IMR-90 (cell line): ENCODE data around the gene MRAP2. TPM values are rescaled to one million over a fixed set of nuclear protein-coding genes. Genes with fewer than 3 reads are reported as not detected.

Experiments used
- ATAC-seq: fragments of 200-7000 bp; cut with Tn5 transposase; 2 replicates; pipeline ENCODE4 v1.9.1; 2020; ENCODE audit warnings: low read depth, mild to moderate bottlenecking, moderate library complexity
- BruUV-seq: library from RNA; stranded (reverse); fragments of 400-500 nt; replicated peaks from 2 replicates; lab custom pipeline; 2021; lab: Mats Ljungman, UMichigan
- CTCF ChIA-PET: fragments of 300-600 bp; formaldehyde crosslinking; extraction: SDS; loops from one replicate; lab custom pipeline; 2021; ENCODE audit warnings: antibody characterized with exemption; lab: Yijun Ruan, JAX
- POLR2A ChIA-PET: fragments of 300-600 bp; sonication (Branson Sonifier 250); formaldehyde crosslinking; loops from one replicate; lab custom pipeline; 2022; ENCODE audit warnings: antibody characterized with exemption; ENCODE audit not compliant: unreplicated experiment; lab: Charles Lee
- DNase-seq: peaks from one replicate; pipeline ENCODE4 v3.0.0; 2013
- H2AFZ ChIP-seq: replicated peaks from 2 replicates; pipeline ENCODE3; 2013; ENCODE audit warnings: low read length, mild to moderate bottlenecking; ENCODE audit not compliant: poor library complexity
- H2AK5ac ChIP-seq: 2 replicates; pipeline ENCODE4 v1.6.1; 2013; ENCODE audit warnings: low read depth, low read length, inconsistent platforms
- H2AK9ac ChIP-seq: replicated peaks from 2 replicates; pipeline ENCODE3; 2013; ENCODE audit warnings: mild to moderate bottlenecking, low read depth, low read length, moderate library complexity; ENCODE audit not compliant: poor library complexity
- H2BK120ac ChIP-seq: 2 replicates; pipeline ENCODE4 v1.6.1; 2013; ENCODE audit warnings: low read depth, low read length, inconsistent platforms
- H2BK15ac ChIP-seq: 3 replicates; pipeline ENCODE4 v1.6.1; 2013; ENCODE audit warnings: low read depth, low read length, inconsistent platforms
- H2BK20ac ChIP-seq: 2 replicates; pipeline ENCODE4 v1.6.1; 2013; ENCODE audit warnings: low read depth, mild to moderate bottlenecking, inconsistent platforms, low read length, moderate library complexity
- H2BK5ac ChIP-seq: 2 replicates; pipeline ENCODE4 v1.6.1; 2013; ENCODE audit warnings: mild to moderate bottlenecking, low read depth, low read length, inconsistent platforms; ENCODE audit not compliant: poor library complexity, severe bottlenecking
- H3K14ac ChIP-seq: replicated peaks from 2 replicates; pipeline ENCODE4 v1.6.1; 2013; ENCODE audit warnings: low read depth, low read length, inconsistent platforms
- H3K18ac ChIP-seq: 2 replicates; pipeline ENCODE4 v1.6.1; 2013; ENCODE audit warnings: low read depth, low read length, control low read depth
- H3K23ac ChIP-seq: 2 replicates; pipeline ENCODE4 v1.6.1; 2013; ENCODE audit warnings: low read depth, low read length, inconsistent platforms
- H3K27ac ChIP-seq: 2 replicates; pipeline ENCODE4 v1.5.1; 2013; ENCODE audit warnings: mild to moderate bottlenecking, control low read depth, low read length; ENCODE audit not compliant: insufficient read depth
- H3K27me3 ChIP-seq: 2 replicates; pipeline ENCODE4 v1.6.1; 2013; ENCODE audit warnings: low read length; ENCODE audit not compliant: control insufficient read depth, insufficient read depth
- H3K36me3 ChIP-seq: 2 replicates; pipeline ENCODE4 v1.6.1; 2013; ENCODE audit warnings: low read length, mixed read lengths; ENCODE audit not compliant: control insufficient read depth, insufficient read depth
- H3K4ac ChIP-seq: 2 replicates; pipeline ENCODE4 v1.6.1; 2013; ENCODE audit warnings: low read depth, low read length, inconsistent platforms
- H3K4me1 ChIP-seq: 2 replicates; pipeline ENCODE4 v1.6.1; 2013; ENCODE audit warnings: low read length, mixed read lengths; ENCODE audit not compliant: control insufficient read depth, insufficient read depth
- H3K4me2 ChIP-seq: 2 replicates; pipeline ENCODE4 v1.6.1; 2013; ENCODE audit warnings: low read depth, mild to moderate bottlenecking, control low read depth, low read length, moderate library complexity
- H3K4me3 ChIP-seq: 2 replicates; pipeline ENCODE4 v1.5.1; 2013; ENCODE audit warnings: low read depth, mild to moderate bottlenecking, control low read depth, low read length, moderate library complexity; ENCODE audit not compliant: insufficient read depth
- H3K56ac ChIP-seq: 2 replicates; pipeline ENCODE4 v1.6.1; 2013; ENCODE audit warnings: low read length, inconsistent platforms; ENCODE audit not compliant: insufficient read depth; ENCODE audit errors: extremely low read depth
- H3K79me1 ChIP-seq, 2 experiments: 2 replicates each; pipeline ENCODE4 v1.6.1; 2013; ENCODE audit warnings: low read length in 2 of 2, inconsistent platforms in 1 of 2, low read depth in 1 of 2
- H3K9ac ChIP-seq: 2 replicates; pipeline ENCODE4 v1.6.1; 2013; ENCODE audit warnings: low read depth, low read length, control low read depth
- H3K9me1 ChIP-seq: 2 replicates; pipeline ENCODE4 v1.6.1; 2013; ENCODE audit warnings: low read length, inconsistent platforms; ENCODE audit not compliant: insufficient read depth
- H3K9me3 ChIP-seq: 2 replicates; pipeline ENCODE4 v1.6.1; 2013; ENCODE audit warnings: low read length; ENCODE audit not compliant: control insufficient read depth, insufficient read depth
- H4K20me1 ChIP-seq: 2 replicates; pipeline ENCODE4 v1.6.1; 2013; ENCODE audit warnings: low read length, inconsistent platforms; ENCODE audit not compliant: insufficient read depth
- H4K5ac ChIP-seq: 2 replicates; pipeline ENCODE4 v1.6.1; 2013; ENCODE audit warnings: mild to moderate bottlenecking, low read depth, low read length, control low read depth
- H4K8ac ChIP-seq, 2 experiments: 2 replicates each; pipeline ENCODE4 v1.6.1; 2013; ENCODE audit warnings: low read depth in 2 of 2, low read length in 2 of 2, control low read depth in 1 of 2, inconsistent platforms in 1 of 2
- H4K91ac ChIP-seq: 2 replicates; pipeline ENCODE4 v1.6.1; 2013; ENCODE audit warnings: low read depth, low read length, inconsistent platforms; ENCODE audit not compliant: insufficient read depth
- BHLHE40 ChIP-seq: fragments of 150-350 bp; IDR thresholded peaks from 2 replicates; pipeline ENCODE4 v1.6.1; 2016; ENCODE audit warnings: mild to moderate bottlenecking, low read depth, low read length
- CEBPB ChIP-seq: IDR thresholded peaks from 2 replicates; pipeline ENCODE4 v1.6.1; 2012; ENCODE audit warnings: low read depth, low read length, improper control_type of control experiment
- CHD1 ChIP-seq: IDR thresholded peaks from 2 replicates; pipeline ENCODE4 v1.6.1; 2012; ENCODE audit warnings: low read depth, low read length, improper control_type of control experiment
- FOS ChIP-seq: fragments of 150-350 bp; IDR thresholded peaks from 2 replicates; pipeline ENCODE4 v1.6.1; 2016; ENCODE audit warnings: low read depth, low read length
- MAFK ChIP-seq: IDR thresholded peaks from 2 replicates; pipeline ENCODE4 v1.6.1; 2012; ENCODE audit warnings: low read depth, low read length, improper control_type of control experiment
- MXI1 ChIP-seq: IDR thresholded peaks from 2 replicates; pipeline ENCODE4 v1.6.1; 2012; ENCODE audit warnings: low read depth, mild to moderate bottlenecking, low read length, moderate library complexity, borderline replicate concordance
- NFE2L2 ChIP-seq: fragments of 150-350 bp; IDR thresholded peaks from 2 replicates; pipeline ENCODE4 v1.6.1; 2016; ENCODE audit warnings: low read depth, mild to moderate bottlenecking, low read length
- POLR2A ChIP-seq: IDR thresholded peaks from 2 replicates; pipeline ENCODE4 v1.6.1; 2012; ENCODE audit warnings: mild to moderate bottlenecking, low read depth, low read length
- RAD21 ChIP-seq: IDR thresholded peaks from 2 replicates; pipeline ENCODE4 v1.6.1; 2012; ENCODE audit warnings: low read length, improper control_type of control experiment
- RCOR1 ChIP-seq: IDR thresholded peaks from 2 replicates; pipeline ENCODE4 v1.6.1; 2012; ENCODE audit warnings: mild to moderate bottlenecking, low read length, improper control_type of control experiment; ENCODE audit not compliant: insufficient replicate concordance
- RFX5 ChIP-seq: IDR thresholded peaks from 2 replicates; pipeline ENCODE4 v1.8.0; 2012; ENCODE audit warnings: low read depth, mild to moderate bottlenecking, low read length, moderate library complexity
- SMC3 ChIP-seq: fragments of 150-350 bp; IDR thresholded peaks from 2 replicates; pipeline ENCODE4 v1.6.1; 2016; ENCODE audit warnings: low read depth, mild to moderate bottlenecking, antibody characterized with exemption, low read length, moderate library complexity
- WGBS, 2 experiments: methylation state at CpG; one replicate each; pipeline versions ENCODE4 v1.1.5 to v1.1.7; 2013; ENCODE audit warnings: missing lambda C conversion rate in 2 of 2; ENCODE audit not compliant: insufficient read length in 1 of 2; ENCODE audit errors: extremely low coverage in 2 of 2; 5-methylcytosine and 5-hydroxymethylcytosine counted together
- dilution Hi-C: fragments of 300-500 bp; cut with HindIII; formaldehyde crosslinking; loops from one replicate; pipeline ENCODE4 v1.14.3; 2018; ENCODE audit warnings: low sequenced_read_pairs; ENCODE audit not compliant: unreplicated experiment
- in situ Hi-C: fragments of 300-500 bp; cut with MboI; formaldehyde crosslinking; loops from 3 replicates; pipeline ENCODE4 v1.14.3; 2019; ENCODE audit warnings: low sequenced_read_pairs, inconsistent platforms, mixed read lengths
- intact Hi-C: fragments of 100-400 bp; cut with micrococcal nuclease; formaldehyde crosslinking; loops from 2 replicates; pipeline ENCODE4 v1.10.0; 2022
- polyA plus RNA-seq, 3 experiments: library from polyadenylated mRNA; depleted of rRNA; stranded (reverse); fragments of >200 nt; gene quantifications; 2 replicates each; pipeline ENCODE4 v1.2.3, GENCODE V29; 2012; ENCODE audit warnings: low replicate concordance in 1 of 3
- total RNA-seq: library from RNA; depleted of rRNA; stranded (reverse); fragments of >200 nt; gene quantifications from 2 replicates; pipeline ENCODE4 v1.2.3, GENCODE V29; 2012
- TF ChIP-seq, protein P1 (sequence below): conservative IDR thresholded peaks from 2 replicates; pipeline ENCODE4 v1.5.1; 2012; ENCODE audit warnings: mild to moderate bottlenecking, low read depth, low read length, improper control_type of control experiment
- TF ChIP-seq, protein P2 (sequence below): fragments of 150-350 bp; IDR thresholded peaks from 2 replicates; pipeline ENCODE4 v1.6.1; 2016; ENCODE audit warnings: low read depth, mild to moderate bottlenecking, low read length, moderate library complexity, borderline replicate concordance

Gene MRAP2
- total and polyA plus RNA-seq, 2 of the 4 experiments (the other 2 are of a cell fraction), result 0.03 TPM; not detected in 1

DNA sequence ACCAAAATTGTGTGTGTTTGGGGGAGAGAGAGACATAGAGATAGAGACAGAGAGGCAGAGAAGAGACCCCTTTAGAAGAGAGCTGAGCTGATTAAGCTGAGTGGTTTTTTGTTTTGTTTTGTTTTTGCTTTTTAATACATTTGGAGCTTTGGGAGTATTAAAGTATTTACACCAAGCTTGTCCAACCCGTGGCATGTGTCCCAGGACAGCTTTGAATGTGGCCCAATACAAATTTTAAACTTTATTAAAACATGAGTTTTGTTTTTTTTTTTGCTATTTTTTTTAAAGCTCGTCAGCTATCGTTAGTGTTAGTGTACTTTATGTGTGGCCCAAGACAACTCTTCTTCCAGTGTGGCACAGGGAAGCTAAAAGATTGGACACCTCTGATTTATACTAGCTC is 56.0 kb downstream of the MRAP2 start:
- Histone ChIP-seq H3K9me3 (no peaks in the 10 kb centered on the region), H2BK120ac (no peak overlapping the region), H2AFZ (no peak overlapping the region), H2BK20ac (no peak overlapping the region), H3K18ac (no peak overlapping the region), H3K23ac (no peak overlapping the region), H4K91ac (no peak overlapping the region), H3K27ac (no peak overlapping the region), H2BK15ac (no peak overlapping the region), H3K27me3 (no peaks in the 10 kb centered on the region), H3K4me2 (no peak overlapping the region), H3K9ac (no peak overlapping the region), H2AK5ac (no peak overlapping the region), H4K5ac (no peak overlapping the region), H2AK9ac (no peak overlapping the region), H3K9me1 (no peaks in the 10 kb centered on the region), H3K4me3 (no peak overlapping the region), H3K79me1 (no peaks in the 10 kb centered on the region), H3K56ac (no peak overlapping the region), H4K8ac (no peak overlapping the region), H4K20me1 (no peaks in the 10 kb centered on the region), H3K4ac (no peak overlapping the region), H3K14ac (no peak overlapping the region), H3K4me1 (no peaks in the 10 kb centered on the region), H2BK5ac (no peak overlapping the region), H3K36me3 (no peaks in the 10 kb centered on the region)
- BruUV-seq, result no TSS peak
- no CpG with 5 or more reads among the region's 3 CpGs for WGBS, 2 experiments
- ATAC-seq (no peak), DNase-seq (no peak)
- ChIA-PET POLR2A (interaction anchor here (0.6 kb wide), 1 partner anchor 16 kb away, joined by 6 read pairs; no protein-coding TSS in a partner anchor), CTCF (interaction anchor here (0.8 kb wide), 1 partner anchor 275 kb away, joined by 3 read pairs; no protein-coding TSS in a partner anchor)
- TF ChIP-seq CEBPB (no peak), MXI1 (no peak), RAD21 (no peak), BHLHE40 (no peak), CHD1 (no peak), NFE2L2 (no peak), POLR2A (no peak), RFX5 (no peak), MAFK (no peak), RCOR1 (no peak), FOS (no peak), SMC3 (no peak)
- TF ChIP-seq, protein P1, sequence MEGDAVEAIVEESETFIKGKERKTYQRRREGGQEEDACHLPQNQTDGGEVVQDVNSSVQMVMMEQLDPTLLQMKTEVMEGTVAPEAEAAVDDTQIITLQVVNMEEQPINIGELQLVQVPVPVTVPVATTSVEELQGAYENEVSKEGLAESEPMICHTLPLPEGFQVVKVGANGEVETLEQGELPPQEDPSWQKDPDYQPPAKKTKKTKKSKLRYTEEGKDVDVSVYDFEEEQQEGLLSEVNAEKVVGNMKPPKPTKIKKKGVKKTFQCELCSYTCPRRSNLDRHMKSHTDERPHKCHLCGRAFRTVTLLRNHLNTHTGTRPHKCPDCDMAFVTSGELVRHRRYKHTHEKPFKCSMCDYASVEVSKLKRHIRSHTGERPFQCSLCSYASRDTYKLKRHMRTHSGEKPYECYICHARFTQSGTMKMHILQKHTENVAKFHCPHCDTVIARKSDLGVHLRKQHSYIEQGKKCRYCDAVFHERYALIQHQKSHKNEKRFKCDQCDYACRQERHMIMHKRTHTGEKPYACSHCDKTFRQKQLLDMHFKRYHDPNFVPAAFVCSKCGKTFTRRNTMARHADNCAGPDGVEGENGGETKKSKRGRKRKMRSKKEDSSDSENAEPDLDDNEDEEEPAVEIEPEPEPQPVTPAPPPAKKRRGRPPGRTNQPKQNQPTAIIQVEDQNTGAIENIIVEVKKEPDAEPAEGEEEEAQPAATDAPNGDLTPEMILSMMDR, result no peak
- TF ChIP-seq, protein P2, sequence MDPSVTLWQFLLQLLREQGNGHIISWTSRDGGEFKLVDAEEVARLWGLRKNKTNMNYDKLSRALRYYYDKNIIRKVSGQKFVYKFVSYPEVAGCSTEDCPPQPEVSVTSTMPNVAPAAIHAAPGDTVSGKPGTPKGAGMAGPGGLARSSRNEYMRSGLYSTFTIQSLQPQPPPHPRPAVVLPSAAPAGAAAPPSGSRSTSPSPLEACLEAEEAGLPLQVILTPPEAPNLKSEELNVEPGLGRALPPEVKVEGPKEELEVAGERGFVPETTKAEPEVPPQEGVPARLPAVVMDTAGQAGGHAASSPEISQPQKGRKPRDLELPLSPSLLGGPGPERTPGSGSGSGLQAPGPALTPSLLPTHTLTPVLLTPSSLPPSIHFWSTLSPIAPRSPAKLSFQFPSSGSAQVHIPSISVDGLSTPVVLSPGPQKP, result no peak
- intact Hi-C loops, result no loop called here
- in situ Hi-C loops, result no loop called here
- dilution Hi-C loops, result no loop called here
